ENCODE data around the gene EEF1A2.

Gene EEF1A2

GRCh38 chr20:63477061-63477616 lies 21.7 kb downstream of the EEF1A2 start:
- Mint-ChIP-seq H3K4me3 (no peak overlapping the region), H3K4me1 (peaks cover 5% of the 10 kb centered on the region), H3K27me3 (peaks cover 26% of the 10 kb centered on the region), H3K9me3 (no peaks in the 10 kb centered on the region), H3K27ac (no peak overlapping the region), H3K36me3 (no peaks in the 10 kb centered on the region)

- no peak overlapping the region for H3K27ac Mint-ChIP-seq
- peaks cover 5% of the 10 kb centered on the region for H3K4me1 Mint-ChIP-seq
- H3K9me3 Mint-ChIP-seq: no peaks in the 10 kb centered on the region
- no peaks in the 10 kb centered on the region for H3K36me3 Mint-ChIP-seq
- H3K4me3 Mint-ChIP-seq: no peak overlapping the region
- peaks cover 26% of the 10 kb centered on the region for H3K27me3 Mint-ChIP-seq
Measured at GRCh38 chr20:63475209-63475608, 23.7 kb downstream of the EEF1A2 start.

GRCh38 chr20:63473555-63474449 lies 25.1 kb downstream of the EEF1A2 start:
- no peaks in the 10 kb centered on the region for H3K9me3 Mint-ChIP-seq
- no peak overlapping the region for H3K4me3 Mint-ChIP-seq
- H3K4me1 Mint-ChIP-seq: peaks cover 5% of the 10 kb centered on the region
- H3K36me3 Mint-ChIP-seq: no peaks in the 10 kb centered on the region
- peaks cover 23% of the 10 kb centered on the region for H3K27me3 Mint-ChIP-seq
- H3K27ac Mint-ChIP-seq: no peak overlapping the region

GRCh38 chr20:63472862-63473390 lies 26.0 kb downstream of the EEF1A2 start:
- Mint-ChIP-seq H3K4me1 (peaks cover 5% of the 10 kb centered on the region), H3K27ac (no peak overlapping the region), H3K9me3 (no peaks in the 10 kb centered on the region), H3K27me3 (peaks cover 22% of the 10 kb centered on the region), H3K4me3 (no peak overlapping the region), H3K36me3 (no peaks in the 10 kb centered on the region)

GRCh38 chr20:63471981-63472831 lies 26.7 kb downstream of the EEF1A2 start, which contains the start of gene KCNQ2:
TSS of gene KCNQ2 (minus strand) at chr20:63472655. CDS start at chr20:63472463, 192 bp downstream.
- peaks cover 24% of the 10 kb centered on the region for H3K27me3 Mint-ChIP-seq

GRCh38 chr20:63471717-63471980 lies 27.2 kb downstream of the EEF1A2 start:
- H3K4me1 Mint-ChIP-seq: peaks cover 5% of the 10 kb centered on the region
- H3K4me3 Mint-ChIP-seq: no peak overlapping the region
- H3K36me3 Mint-ChIP-seq: no peaks in the 10 kb centered on the region
- H3K27ac Mint-ChIP-seq: no peak overlapping the region
- H3K27me3 Mint-ChIP-seq: peaks cover 24% of the 10 kb centered on the region
- H3K9me3 Mint-ChIP-seq: no peaks in the 10 kb centered on the region

More at GRCh38 chr20:63471981-63472831, 26.7 kb downstream of the EEF1A2 start, which contains the start of gene KCNQ2:
- H3K27ac Mint-ChIP-seq: no peak within 1 kb of the TSS
- H3K4me3 Mint-ChIP-seq: no peak within 1 kb of the TSS
- H3K4me1 Mint-ChIP-seq: peaks cover 5% of the 10 kb centered on the region
- H3K9me3 Mint-ChIP-seq: no peaks in the 10 kb centered on the region
- no peaks in the 10 kb centered on the region for H3K36me3 Mint-ChIP-seq

GRCh38 chr20:63471002-63471716 lies 27.7 kb downstream of the EEF1A2 start:
- peaks cover 24% of the 10 kb centered on the region for H3K27me3 Mint-ChIP-seq
- peaks cover 5% of the 10 kb centered on the region for H3K4me1 Mint-ChIP-seq
- H3K36me3 Mint-ChIP-seq: no peaks in the 10 kb centered on the region
- no peak overlapping the region for H3K4me3 Mint-ChIP-seq
- H3K9me3 Mint-ChIP-seq: no peaks in the 10 kb centered on the region
- no peak overlapping the region for H3K27ac Mint-ChIP-seq

GRCh38 chr20:63470410-63470809 lies 28.5 kb downstream of the EEF1A2 start:
- H3K27me3 Mint-ChIP-seq: peaks cover 23% of the 10 kb centered on the region
- no peaks in the 10 kb centered on the region for H3K9me3 Mint-ChIP-seq
- H3K4me1 Mint-ChIP-seq: peaks cover 5% of the 10 kb centered on the region

GRCh38 chr20:63469713-63470101 lies 29.2 kb downstream of the EEF1A2 start:
- peaks cover 5% of the 10 kb centered on the region for H3K4me1 Mint-ChIP-seq
- H3K27ac Mint-ChIP-seq: no peak overlapping the region
- no peaks in the 10 kb centered on the region for H3K36me3 Mint-ChIP-seq
- H3K27me3 Mint-ChIP-seq: peaks cover 18% of the 10 kb centered on the region
- no peak overlapping the region for H3K4me3 Mint-ChIP-seq
- H3K9me3 Mint-ChIP-seq: no peaks in the 10 kb centered on the region

More at GRCh38 chr20:63470410-63470809, 28.5 kb downstream of the EEF1A2 start:
- no peak overlapping the region for H3K4me3 Mint-ChIP-seq
- no peak overlapping the region for H3K27ac Mint-ChIP-seq
- no peaks in the 10 kb centered on the region for H3K36me3 Mint-ChIP-seq

GRCh38 chr20:63469019-63469712 lies 29.7 kb downstream of the EEF1A2 start:
- Mint-ChIP-seq H3K4me1 (peaks cover 5% of the 10 kb centered on the region), H3K36me3 (no peaks in the 10 kb centered on the region), H3K9me3 (no peaks in the 10 kb centered on the region), H3K27me3 (peaks cover 15% of the 10 kb centered on the region), H3K27ac (no peak overlapping the region), H3K4me3 (no peak overlapping the region)

GRCh38 chr20:63468421-63468820 lies 30.5 kb downstream of the EEF1A2 start:
- Mint-ChIP-seq H3K9me3 (no peaks in the 10 kb centered on the region), H3K27ac (no peak overlapping the region), H3K4me3 (no peak overlapping the region), H3K36me3 (no peaks in the 10 kb centered on the region), H3K27me3 (peaks cover 13% of the 10 kb centered on the region), H3K4me1 (no peaks in the 10 kb centered on the region)

- Mint-ChIP-seq H3K9me3 (no peaks in the 10 kb centered on the region), H3K4me3 (no peak overlapping the region), H3K27me3 (peaks cover 17% of the 10 kb centered on the region), H3K4me1 (no peaks in the 10 kb centered on the region), H3K27ac (no peak overlapping the region), H3K36me3 (no peaks in the 10 kb centered on the region)
Measured at GRCh38 chr20:63467294-63468083, 31.4 kb downstream of the EEF1A2 start.

GRCh38 chr20:63466861-63467260 lies 32.0 kb downstream of the EEF1A2 start:
- H3K36me3 Mint-ChIP-seq: no peaks in the 10 kb centered on the region
- H3K9me3 Mint-ChIP-seq: no peaks in the 10 kb centered on the region
- peaks cover 17% of the 10 kb centered on the region for H3K27me3 Mint-ChIP-seq
- no peak overlapping the region for H3K27ac Mint-ChIP-seq
- no peaks in the 10 kb centered on the region for H3K4me1 Mint-ChIP-seq
- no peak overlapping the region for H3K4me3 Mint-ChIP-seq

- H3K36me3 Mint-ChIP-seq: no peaks in the 10 kb centered on the region
- no peak overlapping the region for H3K4me3 Mint-ChIP-seq
- peaks cover 17% of the 10 kb centered on the region for H3K27me3 Mint-ChIP-seq
- no peaks in the 10 kb centered on the region for H3K9me3 Mint-ChIP-seq
- H3K4me1 Mint-ChIP-seq: no peaks in the 10 kb centered on the region
- H3K27ac Mint-ChIP-seq: no peak overlapping the region
Measured at GRCh38 chr20:63466250-63466825, 32.5 kb downstream of the EEF1A2 start.
